Stromal cell of bone marrow (primary cell): ENCODE results near the gene BTK.
"Not testable (repeated sequence)": the region's sequence is repeated elsewhere in the genome, so short reads cannot be mapped to it uniquely, and the experiment has no call there.

Source experiments
- DNase-seq: peaks from one replicate; pipeline ENCODE4 v3.0.0-alpha.2; 2012; ENCODE audit warnings: low read depth

BTK gene

DNA sequence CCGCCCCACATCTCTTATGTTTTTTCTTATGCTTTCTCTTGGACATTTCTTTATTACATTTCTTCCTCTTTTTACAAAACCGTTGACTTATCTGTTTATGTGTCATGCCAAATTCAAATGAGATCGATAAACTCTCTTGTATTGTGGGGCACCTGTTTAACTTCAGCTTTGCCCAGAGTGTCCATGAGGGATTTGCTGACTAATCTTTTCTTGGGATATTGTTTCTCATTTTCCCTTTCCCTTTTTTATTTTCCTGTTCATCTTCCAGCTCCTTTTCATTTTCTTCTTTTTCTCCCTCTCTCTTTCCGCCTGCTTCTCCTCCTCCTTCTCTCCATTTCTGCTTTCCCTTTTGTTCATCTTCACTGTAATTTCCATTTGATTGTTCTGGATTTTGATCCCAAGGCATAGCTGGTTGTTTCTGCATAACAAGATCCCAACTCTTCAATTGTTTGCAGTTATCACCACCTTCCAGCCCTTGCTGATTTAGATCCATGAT is 48.2 kb downstream of the BTK start:
- no peak for DNase-seq

DNA sequence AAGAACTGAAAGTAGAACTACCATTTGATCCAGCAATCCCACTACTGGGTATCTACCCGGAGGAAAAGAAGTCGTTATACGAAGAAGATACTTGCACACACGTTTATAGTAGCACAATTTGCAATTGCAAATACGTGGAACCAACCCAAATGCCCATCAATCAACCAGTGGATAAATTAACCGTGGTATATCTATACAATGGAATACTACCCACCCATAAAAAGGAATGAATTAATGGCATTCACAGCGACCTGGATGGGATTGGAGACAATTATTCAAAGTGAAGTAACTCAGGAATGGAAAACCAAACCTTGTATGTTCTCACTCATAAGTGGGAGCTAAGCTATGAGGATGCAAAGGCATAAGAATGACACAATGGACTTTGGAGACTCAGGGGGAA is 51.7 kb downstream of the BTK start:
- DNase-seq: not testable (repeated sequence)

DNA sequence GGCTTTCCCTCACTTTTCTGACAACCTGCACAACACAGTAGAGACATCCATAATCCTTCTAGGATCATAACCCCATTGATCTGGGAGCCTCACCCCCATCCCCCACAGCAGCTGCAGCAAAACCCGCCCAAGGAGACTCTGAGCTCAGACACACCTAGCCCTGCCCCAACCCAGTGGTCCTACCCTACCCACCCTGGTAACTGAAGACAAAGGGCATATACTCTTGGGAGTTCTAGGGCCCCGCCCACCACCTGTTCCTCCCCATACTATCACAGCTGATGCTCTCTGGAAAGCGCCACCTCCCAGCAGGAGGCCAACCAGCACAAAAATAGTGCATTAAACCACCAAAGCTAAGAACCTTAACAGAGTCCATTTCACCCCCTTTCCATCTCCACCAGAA is 59.4 kb downstream of the BTK start:
- DNase-seq: not testable (repeated sequence)

DNA sequence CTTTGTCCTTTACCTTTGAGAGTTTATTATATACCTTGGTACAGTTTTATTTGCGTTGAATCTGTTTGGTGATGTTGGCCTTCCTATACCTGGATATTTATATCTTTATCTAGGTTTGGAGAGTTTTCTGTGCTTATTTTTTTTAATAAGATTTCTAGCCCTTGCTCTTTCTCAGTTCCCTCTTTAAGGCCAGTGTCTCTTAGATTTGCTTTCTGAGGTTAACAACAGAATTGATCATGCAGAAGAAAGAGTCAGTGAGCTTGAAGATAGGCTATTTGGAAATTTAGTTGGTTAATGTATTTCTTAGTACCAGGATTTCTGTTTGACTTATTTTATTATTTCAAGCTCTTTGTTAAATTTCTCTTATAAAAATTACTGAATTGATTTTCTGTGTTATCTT is 82.2 kb downstream of the BTK start:
- no peak for DNase-seq
